Effector memory CD8-positive, alpha-beta T cell (primary cell): ENCODE measurements around the gene LYVE1.
A peak's percentile ranks its signal among the peaks of the same experiment; 100 is the strongest.

ENCODE experiments used
- ATAC-seq: fragments of 150-1000 bp; cut with Tn5 transposase; replicated peaks from 2 replicates; pipeline ENCODE4 v1.10.0; 2021; ENCODE audit warnings: mild to moderate bottlenecking, moderate library complexity
- DNase-seq, 3 experiments: peaks; one replicate each; pipeline ENCODE4 v3.0.0; 2021
- H3K27ac Mint-ChIP-seq, 2 donors: one replicate each; pipeline ENCODE4 v1.8.0; 2022; ENCODE audit warnings: mild to moderate bottlenecking in 2 of 2, mixed read lengths in 2 of 2, moderate library complexity in 2 of 2
- H3K27me3 Mint-ChIP-seq, 2 donors: one replicate each; pipeline ENCODE4 v1.8.0; 2022; ENCODE audit warnings: mixed read lengths in 2 of 2
- H3K36me3 Mint-ChIP-seq: one replicate; pipeline ENCODE4 v1.8.0; 2022; ENCODE audit warnings: mild to moderate bottlenecking, moderate library complexity, mixed read lengths; ENCODE audit not compliant: insufficient read depth
- H3K4me1 Mint-ChIP-seq, 2 donors: one replicate each; pipeline ENCODE4 v1.8.0; 2022; ENCODE audit warnings: low read depth in 2 of 2, mixed read lengths in 2 of 2
- H3K4me3 Mint-ChIP-seq, 2 donors: one replicate each; pipeline ENCODE4 v1.8.0; 2022; ENCODE audit warnings: mild to moderate bottlenecking in 2 of 2, mixed read lengths in 2 of 2, moderate library complexity in 2 of 2
- H3K9me3 Mint-ChIP-seq, 2 donors: one replicate each; pipeline ENCODE4 v1.8.0; 2022; ENCODE audit warnings: mixed read lengths in 2 of 2

LYVE1 gene

GRCh38 chr11:10540915-10541560 is 27.4 kb downstream of the LYVE1 start, which contains the start of gene RNF141:
RNF141 (minus strand) TSS chr11:10541187; CDS start chr11:10534158, 7,029 bp downstream.
- H3K36me3 Mint-ChIP-seq = peaks cover 2% of the 10 kb centered on the region
- ATAC-seq (peak; percentile 96), DNase-seq (peak; percentile 95 to 97 (median 96))
- H3K27ac Mint-ChIP-seq = peak within 1 kb of the TSS; percentile 92 to 96
- no peaks in the 10 kb centered on the region for H3K27me3 Mint-ChIP-seq
- peaks cover 9 to 16% of the 10 kb centered on the region in 2 donors for H3K4me1 Mint-ChIP-seq
- H3K4me3 Mint-ChIP-seq = peak within 1 kb of the TSS; percentile 89 to 90
- no peaks in the 10 kb centered on the region for H3K9me3 Mint-ChIP-seq

GRCh38 chr11:10540546-10540914 is 27.9 kb downstream of the LYVE1 start:
- no peak for DNase-seq
- peak overlapping the region; percentile 92 to 96 for H3K27ac Mint-ChIP-seq
- peak; percentile 4 for ATAC-seq
- no peaks in the 10 kb centered on the region for H3K9me3 Mint-ChIP-seq
- H3K36me3 Mint-ChIP-seq = peaks cover 2% of the 10 kb centered on the region
- peak overlapping the region; percentile 89 to 90 for H3K4me3 Mint-ChIP-seq
- no peaks in the 10 kb centered on the region for H3K27me3 Mint-ChIP-seq
- peaks cover 9 to 16% of the 10 kb centered on the region in 2 donors for H3K4me1 Mint-ChIP-seq

- Mint-ChIP-seq H3K4me3 (peak overlapping the region; percentile 89 to 90), H3K27ac (peak overlapping the region in 1 of 2 donors; percentile 96), H3K36me3 (peaks cover 2% of the 10 kb centered on the region), H3K27me3 (no peaks in the 10 kb centered on the region), H3K9me3 (no peaks in the 10 kb centered on the region), H3K4me1 (peaks cover 9 to 16% of the 10 kb centered on the region in 2 donors)
- DNase-seq = no peak
- ATAC-seq = no peak
These were observed 29.1 kb downstream of the LYVE1 start for GRCh38 chr11:10539339-10539738.

- Mint-ChIP-seq H3K4me1 (peaks cover 9 to 16% of the 10 kb centered on the region in 2 donors), H3K27ac (no peak overlapping the region), H3K36me3 (peaks cover 2% of the 10 kb centered on the region), H3K4me3 (no peak overlapping the region), H3K9me3 (no peaks in the 10 kb centered on the region), H3K27me3 (no peaks in the 10 kb centered on the region)
- ATAC-seq (no peak), DNase-seq (no peak)
These were observed 29.5 kb downstream of the LYVE1 start for GRCh38 chr11:10538924-10539323.

- DNase-seq (no peak), ATAC-seq (no peak)
- Mint-ChIP-seq H3K4me3 (no peak overlapping the region), H3K9me3 (no peaks in the 10 kb centered on the region), H3K4me1 (peaks cover 9 to 16% of the 10 kb centered on the region in 2 donors), H3K27me3 (no peaks in the 10 kb centered on the region), H3K36me3 (peaks cover 8% of the 10 kb centered on the region), H3K27ac (no peak overlapping the region)
These were observed 30.9 kb downstream of the LYVE1 start for GRCh38 chr11:10537600-10537999.

- Mint-ChIP-seq H3K27ac (no peak overlapping the region), H3K4me3 (no peak overlapping the region), H3K9me3 (no peaks in the 10 kb centered on the region), H3K27me3 (no peaks in the 10 kb centered on the region), H3K36me3 (peaks cover 16% of the 10 kb centered on the region), H3K4me1 (peaks cover 0 to 1% of the 10 kb centered on the region in 2 donors)
- DNase-seq (no peak), ATAC-seq (no peak)
These were observed 34.1 kb downstream of the LYVE1 start for GRCh38 chr11:10534316-10534715.

- Mint-ChIP-seq H3K4me3 (no peak overlapping the region), H3K27ac (no peak overlapping the region), H3K9me3 (no peaks in the 10 kb centered on the region), H3K4me1 (no peaks in the 10 kb centered on the region), H3K36me3 (peaks cover 20% of the 10 kb centered on the region), H3K27me3 (no peaks in the 10 kb centered on the region)
- ATAC-seq (no peak), DNase-seq (no peak)
These were observed 35.1 kb downstream of the LYVE1 start for GRCh38 chr11:10533323-10533722.

GRCh38 chr11:10532526-10532925 is 35.9 kb downstream of the LYVE1 start:
- no peak overlapping the region for H3K27ac Mint-ChIP-seq
- no peaks in the 10 kb centered on the region for H3K9me3 Mint-ChIP-seq
- no peak for ATAC-seq
- no peaks in the 10 kb centered on the region for H3K4me1 Mint-ChIP-seq
- no peak for DNase-seq
- H3K27me3 Mint-ChIP-seq = no peaks in the 10 kb centered on the region
- no peak overlapping the region for H3K4me3 Mint-ChIP-seq
- peaks cover 20% of the 10 kb centered on the region for H3K36me3 Mint-ChIP-seq

- DNase-seq = no peak
- Mint-ChIP-seq H3K4me1 (peaks cover 0 to 2% of the 10 kb centered on the region in 2 donors), H3K4me3 (no peak overlapping the region), H3K27ac (no peak overlapping the region), H3K9me3 (no peaks in the 10 kb centered on the region), H3K27me3 (no peaks in the 10 kb centered on the region), H3K36me3 (peaks cover 32% of the 10 kb centered on the region)
- ATAC-seq = no peak
These were observed 39.2 kb downstream of the LYVE1 start for GRCh38 chr11:10529279-10529678.

GRCh38 chr11:10528121-10528520 is 40.3 kb downstream of the LYVE1 start:
- H3K4me1 Mint-ChIP-seq = peaks cover 0 to 2% of the 10 kb centered on the region in 2 donors
- no peaks in the 10 kb centered on the region for H3K27me3 Mint-ChIP-seq
- H3K4me3 Mint-ChIP-seq = no peak overlapping the region
- no peak overlapping the region for H3K27ac Mint-ChIP-seq
- ATAC-seq (no peak), DNase-seq (no peak)
- H3K9me3 Mint-ChIP-seq = no peaks in the 10 kb centered on the region
- H3K36me3 Mint-ChIP-seq = peaks cover 32% of the 10 kb centered on the region

- ATAC-seq = no peak
- Mint-ChIP-seq H3K4me3 (no peak overlapping the region), H3K4me1 (peaks cover 0 to 2% of the 10 kb centered on the region in 2 donors), H3K27ac (no peak overlapping the region), H3K27me3 (no peaks in the 10 kb centered on the region), H3K9me3 (no peaks in the 10 kb centered on the region), H3K36me3 (peaks cover 28% of the 10 kb centered on the region)
- DNase-seq = no peak
These were observed 41.2 kb downstream of the LYVE1 start for GRCh38 chr11:10526974-10527918.

GRCh38 chr11:10524471-10524870 is 44.0 kb downstream of the LYVE1 start:
- peaks cover 0 to 2% of the 10 kb centered on the region in 2 donors for H3K4me1 Mint-ChIP-seq
- no peak overlapping the region for H3K27ac Mint-ChIP-seq
- ATAC-seq = no peak
- no peak for DNase-seq
- peaks cover 20% of the 10 kb centered on the region for H3K36me3 Mint-ChIP-seq
- H3K27me3 Mint-ChIP-seq = no peaks in the 10 kb centered on the region
- no peak overlapping the region for H3K4me3 Mint-ChIP-seq
- no peaks in the 10 kb centered on the region for H3K9me3 Mint-ChIP-seq

GRCh38 chr11:10522921-10523320 is 45.5 kb downstream of the LYVE1 start:
- Mint-ChIP-seq H3K4me3 (no peak overlapping the region), H3K27me3 (no peaks in the 10 kb centered on the region), H3K4me1 (peaks cover 0 to 2% of the 10 kb centered on the region in 2 donors), H3K9me3 (no peaks in the 10 kb centered on the region), H3K27ac (no peak overlapping the region), H3K36me3 (peaks cover 16% of the 10 kb centered on the region)
- DNase-seq (no peak), ATAC-seq (no peak)

- H3K27me3 Mint-ChIP-seq = no peaks in the 10 kb centered on the region
- no peak overlapping the region for H3K4me3 Mint-ChIP-seq
- no peak overlapping the region for H3K27ac Mint-ChIP-seq
- peaks cover 0 to 1% of the 10 kb centered on the region in 2 donors for H3K4me1 Mint-ChIP-seq
- H3K36me3 Mint-ChIP-seq = peaks cover 16% of the 10 kb centered on the region
- ATAC-seq (no peak), DNase-seq (no peak)
- no peaks in the 10 kb centered on the region for H3K9me3 Mint-ChIP-seq
These were observed 46.2 kb downstream of the LYVE1 start for GRCh38 chr11:10522276-10522675.
